Cardiac muscle cell (in vitro differentiated cells and primary cell): ENCODE data around the gene RIBC2. TPM values are rescaled to one million over a fixed set of nuclear protein-coding genes. Genes with fewer than 3 reads are reported as not detected.

Experiments
- DNase-seq, 2 donors: peaks; one replicate each; pipeline versions ENCODE4 v3.0.0 to v3.0.0-alpha.2; 2010 to 2017; ENCODE audit warnings: low read depth in 1 of 2, low spot score in 1 of 2
- H3K27ac ChIP-seq: fragments of 200-600 bp; sonication (generic); 2 replicates; pipeline ENCODE4 v1.5.1; 2016
- H3K27me3 ChIP-seq: fragments of 200-600 bp; sonication (generic); 2 replicates; pipeline ENCODE4 v1.6.0; 2016; ENCODE audit warnings: control low read depth
- H3K36me3 ChIP-seq: fragments of 200-600 bp; sonication (generic); 2 replicates; pipeline ENCODE4 v1.5.1; 2016; ENCODE audit warnings: control low read depth
- H3K4me1 ChIP-seq: fragments of 200-600 bp; sonication (generic); 2 replicates; pipeline ENCODE4 v1.8.1; 2017; ENCODE audit warnings: low read depth, mild to moderate bottlenecking, mixed run types
- H3K4me3 ChIP-seq: fragments of 200-600 bp; sonication (generic); 2 replicates; pipeline ENCODE4 v1.5.1; 2016; ENCODE audit warnings: mild to moderate bottlenecking
- H3K9me3 ChIP-seq: fragments of 200-600 bp; sonication (generic); 2 replicates; pipeline ENCODE4 v1.5.1; 2017; ENCODE audit warnings: low read depth, mild to moderate bottlenecking, control low read depth
- polyA plus RNA-seq: library from polyadenylated mRNA; unstranded; fragments of >200 nt; fragmentation: Nextera tagmentation; extraction: Ambion mirVana; gene quantifications from 2 replicates; pipeline ENCODE4 v1.2.1, GENCODE V29; 2016
- total RNA-seq: library from RNA; depleted of rRNA; stranded (reverse); fragments of >200 nt; gene quantifications from 2 replicates; pipeline ENCODE4 v1.2.3, GENCODE V29; 2016
- TF ChIP-seq, protein P1 (sequence below): IDR thresholded peaks from 2 replicates; pipeline ENCODE4 v1.5.1; 2012; ENCODE audit warnings: low read depth, mild to moderate bottlenecking, low read length

The RIBC2 gene
- total and polyA plus RNA-seq, 2 experiments from 2014 or later = 0.35 to 0.60 TPM

DNA sequence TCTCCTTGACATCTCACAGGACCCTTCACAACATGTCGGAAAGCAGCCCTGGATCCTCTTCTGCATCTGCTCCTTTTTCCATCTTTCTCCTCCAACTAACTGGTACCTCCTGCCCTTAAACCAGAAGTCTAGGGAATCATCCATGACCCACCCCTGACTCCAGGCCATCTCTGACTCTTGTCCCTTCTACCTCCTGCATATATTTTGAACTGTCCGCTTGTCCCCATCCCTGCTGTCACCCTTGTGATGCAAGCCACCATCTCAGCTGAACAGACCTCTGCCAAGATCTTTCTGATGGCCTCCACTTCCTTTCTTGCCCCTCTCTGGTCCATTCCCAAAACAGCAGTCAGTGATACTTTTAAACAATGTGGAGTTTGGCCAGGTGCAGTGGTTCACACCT lies 7.0 kb downstream of the RIBC2 start:
- Histone ChIP-seq H3K9me3 (no peaks in the 10 kb centered on the region), H3K4me1 (no peaks in the 10 kb centered on the region), H3K4me3 (no peak overlapping the region), H3K27me3 (no peaks in the 10 kb centered on the region), H3K36me3 (no peaks in the 10 kb centered on the region), H3K27ac (no peak overlapping the region)
- TF ChIP-seq, protein P1, sequence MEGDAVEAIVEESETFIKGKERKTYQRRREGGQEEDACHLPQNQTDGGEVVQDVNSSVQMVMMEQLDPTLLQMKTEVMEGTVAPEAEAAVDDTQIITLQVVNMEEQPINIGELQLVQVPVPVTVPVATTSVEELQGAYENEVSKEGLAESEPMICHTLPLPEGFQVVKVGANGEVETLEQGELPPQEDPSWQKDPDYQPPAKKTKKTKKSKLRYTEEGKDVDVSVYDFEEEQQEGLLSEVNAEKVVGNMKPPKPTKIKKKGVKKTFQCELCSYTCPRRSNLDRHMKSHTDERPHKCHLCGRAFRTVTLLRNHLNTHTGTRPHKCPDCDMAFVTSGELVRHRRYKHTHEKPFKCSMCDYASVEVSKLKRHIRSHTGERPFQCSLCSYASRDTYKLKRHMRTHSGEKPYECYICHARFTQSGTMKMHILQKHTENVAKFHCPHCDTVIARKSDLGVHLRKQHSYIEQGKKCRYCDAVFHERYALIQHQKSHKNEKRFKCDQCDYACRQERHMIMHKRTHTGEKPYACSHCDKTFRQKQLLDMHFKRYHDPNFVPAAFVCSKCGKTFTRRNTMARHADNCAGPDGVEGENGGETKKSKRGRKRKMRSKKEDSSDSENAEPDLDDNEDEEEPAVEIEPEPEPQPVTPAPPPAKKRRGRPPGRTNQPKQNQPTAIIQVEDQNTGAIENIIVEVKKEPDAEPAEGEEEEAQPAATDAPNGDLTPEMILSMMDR = no peak
- no peak for DNase-seq

DNA sequence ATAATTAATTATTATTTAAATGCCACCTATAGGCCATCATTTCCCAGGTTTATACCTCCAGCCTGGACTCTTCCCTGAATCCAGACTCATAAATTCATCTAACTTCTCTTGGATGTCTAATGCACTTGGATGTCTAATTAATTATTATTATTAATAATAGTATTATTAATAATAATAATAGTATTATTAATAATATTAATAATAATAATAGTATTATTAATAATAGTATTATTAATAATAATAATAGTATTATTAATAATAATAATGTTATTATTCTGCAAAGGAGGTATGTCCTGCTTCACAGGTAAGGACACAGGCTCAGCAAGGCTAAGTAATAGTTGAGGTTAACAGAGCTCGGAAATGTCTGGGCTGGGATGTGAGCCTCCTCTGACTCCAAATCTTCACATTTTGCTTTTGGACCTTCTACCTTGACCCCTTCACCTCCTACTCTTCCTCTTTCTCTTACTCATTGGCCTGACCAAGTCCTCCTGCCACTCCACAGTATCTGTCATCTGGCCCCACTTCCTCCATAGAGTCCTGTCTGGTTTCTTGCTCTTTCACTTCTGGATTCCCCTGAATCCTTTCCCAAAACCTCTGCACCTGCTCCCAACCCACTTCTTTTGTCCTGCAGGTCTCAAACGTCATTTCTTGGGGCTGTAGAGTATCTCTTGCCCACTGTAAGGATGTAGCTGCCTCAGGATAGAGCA lies 8.0 kb downstream of the RIBC2 start:
- no peaks in the 10 kb centered on the region for H3K4me1 ChIP-seq
- H3K27ac ChIP-seq = no peak overlapping the region
- no peak overlapping the region for H3K4me3 ChIP-seq
- no peak for DNase-seq
- TF ChIP-seq, protein P1 = no peak
- H3K27me3 ChIP-seq = no peaks in the 10 kb centered on the region
- H3K36me3 ChIP-seq = no peaks in the 10 kb centered on the region
- no peaks in the 10 kb centered on the region for H3K9me3 ChIP-seq

DNA sequence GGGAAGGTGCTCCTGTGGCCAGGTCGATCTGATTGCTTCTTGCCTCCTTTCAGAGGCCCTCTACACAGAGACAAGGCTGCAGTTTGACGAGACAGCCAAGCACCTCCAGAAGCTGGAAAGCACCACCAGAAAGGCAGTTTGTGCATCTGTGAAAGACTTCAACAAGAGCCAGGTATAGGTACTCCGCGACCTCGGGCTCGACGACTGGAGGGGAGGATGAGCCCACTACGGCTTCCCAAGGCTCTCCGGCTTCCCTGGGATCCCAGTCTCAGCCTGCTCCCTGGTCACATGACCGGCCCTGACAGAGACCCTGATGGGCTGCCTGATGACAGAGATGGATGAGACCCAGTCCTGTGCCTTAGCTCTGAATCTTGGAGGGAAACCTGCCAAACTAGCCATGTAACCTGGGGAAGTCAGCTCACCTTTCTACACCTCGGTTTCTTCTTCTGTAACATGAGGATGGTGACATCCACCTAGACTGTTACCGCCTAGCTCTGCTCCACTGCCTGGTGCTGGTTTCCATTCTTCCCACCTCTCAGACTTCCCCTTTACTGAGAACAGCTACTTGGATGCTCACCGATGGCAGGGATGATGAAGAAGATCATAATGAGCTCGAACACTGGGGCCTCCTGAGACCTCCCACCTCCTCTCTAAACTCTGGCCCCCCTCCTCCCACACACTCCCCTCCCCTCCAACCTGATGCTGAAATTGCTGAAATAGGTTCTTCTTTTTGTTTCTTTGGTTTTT lies 8.9 kb downstream of the RIBC2 start:
- TF ChIP-seq, protein P1 = no peak
- Histone ChIP-seq H3K36me3 (no peaks in the 10 kb centered on the region), H3K27me3 (no peaks in the 10 kb centered on the region), H3K27ac (no peak overlapping the region), H3K4me1 (no peaks in the 10 kb centered on the region), H3K4me3 (no peak overlapping the region), H3K9me3 (no peaks in the 10 kb centered on the region)
- DNase-seq = no peak

DNA sequence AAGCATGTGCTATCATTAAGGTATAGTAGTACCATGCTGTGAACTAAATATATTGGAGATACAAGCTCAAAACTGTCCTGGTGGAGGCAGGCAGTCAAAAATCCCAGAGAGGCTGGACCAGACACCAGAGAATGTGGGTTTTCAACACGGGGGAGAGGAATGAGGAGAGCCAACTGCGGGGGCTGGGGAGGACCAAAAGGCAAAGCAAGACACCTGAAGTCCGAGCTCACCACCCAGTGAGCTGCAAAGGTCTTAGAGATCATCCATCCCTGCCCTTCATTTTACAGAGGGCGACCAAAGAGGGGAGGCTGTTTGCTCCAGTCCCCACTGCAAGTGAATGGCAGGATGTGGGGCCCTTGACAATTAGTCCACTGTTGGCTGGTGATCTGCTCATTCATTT lies 10.0 kb downstream of the RIBC2 start:
- Histone ChIP-seq H3K36me3 (no peaks in the 10 kb centered on the region), H3K4me3 (no peak overlapping the region), H3K27me3 (no peaks in the 10 kb centered on the region), H3K4me1 (no peaks in the 10 kb centered on the region), H3K27ac (no peak overlapping the region), H3K9me3 (no peaks in the 10 kb centered on the region)
- DNase-seq = no peak
- TF ChIP-seq, protein P1 = no peak

DNA sequence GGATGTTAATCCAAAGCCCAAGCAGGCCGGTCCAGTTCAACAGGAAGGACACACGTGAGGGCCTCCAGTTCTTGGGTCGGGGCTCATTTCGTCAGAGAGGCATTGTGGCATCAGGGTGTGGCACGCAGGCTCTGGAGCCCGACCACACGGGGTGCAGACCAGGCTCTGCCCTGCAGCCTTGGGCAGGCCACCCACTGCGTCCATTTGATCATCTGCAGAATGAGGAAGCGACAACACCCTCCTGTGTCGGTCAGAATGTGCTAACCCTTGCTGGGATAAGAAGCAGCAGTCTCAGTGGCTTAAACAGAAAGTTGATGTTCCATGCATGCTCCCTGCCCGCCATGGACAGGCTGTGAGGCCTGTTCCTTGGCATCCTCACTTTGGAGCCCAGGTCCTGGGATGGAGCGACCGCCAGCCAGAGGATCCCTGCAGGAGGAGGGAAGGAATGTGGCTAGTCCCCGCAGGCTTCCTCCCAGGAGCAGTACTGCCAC lies 10.8 kb downstream of the RIBC2 start:
- Histone ChIP-seq H3K4me1 (no peaks in the 10 kb centered on the region), H3K9me3 (no peaks in the 10 kb centered on the region), H3K27me3 (no peaks in the 10 kb centered on the region), H3K27ac (no peak overlapping the region), H3K36me3 (no peaks in the 10 kb centered on the region), H3K4me3 (no peak overlapping the region)
- TF ChIP-seq, protein P1 = no peak
- no peak for DNase-seq
